ENCODE measurements around the gene PHC2. TPM values are rescaled to one million over a fixed set of nuclear protein-coding genes. Genes with fewer than 3 reads are reported as not detected.

The PHC2 gene
- total and polyA plus RNA-seq, 2 of the 13 experiments (the other 11 are each of a cell fraction or from before 2014, with no cell fraction given): 52.5 to 84.9 TPM

DNA sequence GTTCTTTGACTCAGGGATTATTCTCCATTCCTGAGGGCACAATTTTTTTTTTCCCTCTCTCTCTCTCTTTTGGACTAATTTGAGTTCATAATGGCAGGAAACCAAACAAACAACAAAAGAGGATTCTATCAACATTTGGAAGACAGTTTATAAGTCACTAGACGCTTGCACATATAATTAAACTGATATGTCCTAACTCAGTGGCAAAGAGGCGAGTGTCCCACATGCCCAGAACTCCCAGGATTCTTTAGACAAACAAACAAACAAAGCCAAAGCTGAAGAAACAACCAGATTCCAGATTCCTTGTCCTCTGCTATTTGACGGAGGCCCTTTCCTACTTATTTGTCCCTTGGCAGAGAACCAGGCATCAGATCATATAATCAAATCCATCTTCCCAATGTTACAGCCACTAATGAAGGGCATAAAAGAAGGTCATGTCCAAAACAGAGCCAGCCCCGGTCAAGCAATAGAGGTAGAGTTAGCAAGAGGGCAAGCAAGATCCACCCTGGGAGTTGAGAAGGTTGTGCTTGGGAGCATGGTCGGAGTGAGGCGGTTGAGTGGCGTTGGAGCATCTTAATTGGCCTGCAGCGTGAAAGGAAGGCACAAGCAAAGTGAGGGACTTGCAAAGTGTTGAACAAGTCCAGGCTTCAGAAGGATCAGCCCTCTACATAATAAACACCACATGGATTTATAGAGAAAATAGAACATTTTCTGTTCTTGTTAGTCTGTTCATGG is 144.3 kb downstream of the PHC2 start (continued):
- TF ChIP-seq ZNF383 (CRISPR knock-in tag; IDR thresholded peaks at IDR 0.05; ENCODE audit: borderline replicate concordance) (no peak), ZNF580 (CRISPR knock-in tag; IDR thresholded peaks at IDR 0.05; ENCODE audit: borderline replicate concordance, low read depth) (no peak), ZNF18 (CRISPR knock-in tag; IDR thresholded peaks at IDR 0.05; ENCODE audit: insufficient replicate concordance) (no peak), TSC22D2 (CRISPR knock-in tag; IDR thresholded peaks at IDR 0.05; ENCODE audit: borderline replicate concordance) (no peak), MEIS1 (CRISPR knock-in tag; IDR thresholded peaks at IDR 0.05; ENCODE audit: borderline replicate concordance) (no peak), BRF2 (CRISPR knock-in tag; IDR thresholded peaks at IDR 0.05) (no peak)

GRCh38 chr1:33284049-33284448 is 146.8 kb downstream of the PHC2 start:
- no peaks in the 10 kb centered on the region for H3K79me2 ChIP-seq (ENCODE audit: insufficient read depth, low read length)
- ChIA-PET POLR2A (no interaction called here), CTCF (ENCODE audit: low intra/inter-chr PET ratio, low total read pairs) (no interaction called here)
- 95% methylated on average over 6 of the region's 6 CpGs for WGBS (ENCODE audit: low lambda C conversion rate)
- H3K4me3 ChIP-seq (replicated peaks in 1 of 3; ENCODE audit: insufficient read depth in 1 of 3, low read depth in 2 of 3, low read length in 3 of 3): no peak overlapping the region
- H3K9me3 ChIP-seq (ENCODE audit: low read length): no peaks in the 10 kb centered on the region
- H3K27me3 ChIP-seq (ENCODE audit: control insufficient read depth in 1 of 2, insufficient read depth in 2 of 2, low read length in 2 of 2): no peaks in the 10 kb centered on the region
- H3K27ac ChIP-seq (ENCODE audit: extremely low read length, insufficient read depth, low read length): no peak overlapping the region
- peaks cover 12 to 47% of the 10 kb centered on the region in 2 experiments for H3K36me3 ChIP-seq (replicated peaks in 1 of 2; ENCODE audit: control insufficient read depth in 1 of 2, insufficient read depth in 2 of 2, low read length in 2 of 2)
- ATAC-seq (no peak), FAIRE-seq (no peak), DNase-seq (ENCODE audit: low spot score) (no peak)
- intact Hi-C loops (cut with micrococcal nuclease; ENCODE audit: unreplicated experiment): no loop called here
- BruUV-seq (replicated peaks): no TSS peak
- H3K4me2 ChIP-seq (ENCODE audit: low read depth, low read length): no peak overlapping the region
- H4K20me1 ChIP-seq (ENCODE audit: insufficient read depth, low read length): no peaks in the 10 kb centered on the region
- no peaks in the 10 kb centered on the region; the same call in 1 of the 2 replicates for H3K4me1 ChIP-seq (ENCODE audit: insufficient read depth, low read length)
- no peak overlapping the region for H3K9ac ChIP-seq (ENCODE audit: insufficient read depth, low read depth, low read length)
- no peak overlapping the region for H2AFZ ChIP-seq (ENCODE audit: low read length)
- TF ChIP-seq ZNF136 (CRISPR knock-in tag; IDR thresholded peaks at IDR 0.05; ENCODE audit: low read depth) (no peak), ZNF605 (CRISPR knock-in tag; IDR thresholded peaks at IDR 0.05) (no peak), ZNF20 (CRISPR knock-in tag; IDR thresholded peaks at IDR 0.05) (no peak), ZFP82 (CRISPR knock-in tag; IDR thresholded peaks at IDR 0.05; ENCODE audit: borderline replicate concordance) (no peak), ATF1 (CRISPR knock-in tag; IDR thresholded peaks at IDR 0.05) (no peak), ZEB1 (IDR thresholded peaks at IDR 0.05; ENCODE audit: insufficient replicate concordance, low read depth) (no peak), ZBTB44 (CRISPR knock-in tag; IDR thresholded peaks at IDR 0.05) (no peak), ZNF7 (CRISPR knock-in tag; IDR thresholded peaks at IDR 0.05) (no peak), ZNF33B (CRISPR knock-in tag; IDR thresholded peaks at IDR 0.05) (no peak), NR2F1 (CRISPR knock-in tag; IDR thresholded peaks at IDR 0.05) (no peak), MTF1 (CRISPR knock-in tag; IDR thresholded peaks at IDR 0.05) (no peak), ZMYM3 (CRISPR knock-in tag; IDR thresholded peaks at IDR 0.05) (no peak), MYC (CRISPR knock-in tag; IDR thresholded peaks at IDR 0.05; ENCODE audit: borderline replicate concordance) (no peak)
- in situ Hi-C loops (cut with HindIII; ENCODE audit: extremely low pct_ligation_motif_present, low pct_unique_long_range_greater_than_20kb): no loop called here

All from HepG2 (cell line).